Erythroblast (primary cell): ENCODE results near the gene TSPO2.
A peak's percentile ranks its signal among the peaks of the same experiment; 100 is the strongest.

Source experiments
- DNase-seq, 2 experiments: peaks; one replicate each; lab custom pipeline; 2025; lab: John Stamatoyannopoulos, UW
- GATA1 ChIP-seq: IDR thresholded peaks from 2 replicates; pipeline ENCODE4 v1.6.1; 2011; ENCODE audit warnings: low read depth, mild to moderate bottlenecking, control low read depth, low read length, moderate library complexity
- POLR2A ChIP-seq: IDR thresholded peaks from 2 replicates; pipeline ENCODE4 v1.6.1; 2011; ENCODE audit warnings: mild to moderate bottlenecking, low read length

The TSPO2 gene

GRCh38 chr6:41088451-41088850 lies 46.2 kb downstream of the TSPO2 start:
- TF ChIP-seq POLR2A, result no peak
- no peak for DNase-seq

DNA sequence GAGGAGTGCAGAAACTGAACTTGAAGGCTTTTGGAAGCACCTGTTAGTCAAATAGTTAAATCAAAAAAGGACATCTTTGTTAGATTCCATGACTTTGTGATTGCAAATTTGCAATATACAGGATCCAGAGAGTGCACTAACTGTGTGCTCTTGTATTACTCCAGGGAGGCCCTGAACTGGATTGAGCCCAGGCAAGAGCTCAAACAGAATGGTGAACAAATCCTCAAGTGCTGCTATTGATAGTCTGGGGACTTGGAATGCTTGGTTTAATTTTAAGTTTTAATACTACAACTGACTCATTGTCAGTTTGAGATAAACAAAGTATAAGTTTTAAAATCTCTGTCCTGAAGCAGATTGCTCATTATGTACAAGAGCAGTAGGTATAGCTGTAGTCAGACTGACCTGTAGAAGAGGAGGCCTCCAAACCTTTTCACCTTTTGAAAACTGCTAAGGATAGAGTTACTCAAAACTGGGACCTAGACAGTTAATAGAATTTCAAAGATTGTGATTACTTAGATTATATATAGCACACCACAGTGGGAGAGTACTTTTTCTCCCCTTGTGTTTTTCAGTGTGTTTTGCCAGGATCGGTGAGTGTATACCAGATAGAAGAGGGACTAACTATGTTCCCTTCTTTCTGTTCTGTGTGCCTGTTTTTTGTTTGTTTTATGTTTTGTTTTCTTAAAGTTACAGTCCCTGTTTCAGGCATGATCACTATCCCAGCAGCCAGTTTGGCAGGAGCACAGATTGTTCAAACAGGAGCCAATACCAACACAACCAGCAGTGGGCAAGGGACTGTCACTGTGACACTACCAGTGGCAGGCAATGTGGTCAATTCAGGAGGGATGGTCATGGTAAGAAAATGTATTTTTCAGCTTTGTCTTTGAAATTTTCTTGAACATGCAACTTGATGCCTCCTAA lies 48.8 kb downstream of the TSPO2 start:
- TF ChIP-seq GATA1 (no peak), POLR2A (no peak)
- DNase-seq, result no peak

GRCh38 chr6:41092421-41093140 lies 50.3 kb downstream of the TSPO2 start:
- TF ChIP-seq POLR2A (no peak), GATA1 (no peak)
- DNase-seq, result peak; percentile 29 to 47

DNA sequence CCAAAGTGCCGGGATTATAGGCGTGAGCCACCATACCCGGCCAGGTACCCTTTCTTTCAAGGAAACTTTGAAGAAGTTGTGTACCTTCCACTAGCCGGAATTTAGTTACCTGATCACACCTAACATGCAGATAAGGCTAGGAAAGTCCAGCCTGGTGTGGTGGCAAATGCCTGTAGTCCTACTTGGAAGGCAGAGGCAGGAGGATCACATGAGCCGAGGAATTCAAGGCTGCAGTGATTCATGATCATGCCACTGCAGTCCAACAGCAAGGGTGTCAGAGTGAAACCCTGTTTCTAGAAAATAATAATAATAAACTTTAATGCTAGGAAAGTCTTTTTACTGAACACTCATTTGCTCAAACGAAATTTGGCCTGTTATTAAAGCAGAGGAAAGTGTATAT lies 51.5 kb downstream of the TSPO2 start:
- DNase-seq, result no peak
- no peak for TF ChIP-seq GATA1
